Measurements from ENCODE around the gene LZTS2. TPM values are rescaled to one million over a fixed set of nuclear protein-coding genes. Genes with fewer than 3 reads are reported as not detected.
A peak's percentile ranks its signal among the peaks of the same experiment; 100 is the strongest.

LZTS2 gene
- total RNA-seq, 1 experiment from 2014 or later, result 108 TPM

GRCh38 chr10:101035916-101036702, 36.5 kb downstream of the LZTS2 start:
- H3K27me3 ChIP-seq (ENCODE audit: control insufficient read depth, insufficient read depth, low read length), result peaks cover 20% of the 10 kb centered on the region
- H3K4me3 ChIP-seq (ENCODE audit: insufficient read depth, low read depth, low read length), result no peak overlapping the region
- H3K36me3 ChIP-seq (replicated peaks; ENCODE audit: control insufficient read depth, insufficient read depth, low read length), result no peaks in the 10 kb centered on the region
- peak; percentile 24 for DNase-seq

- Histone ChIP-seq H3K27me3 (ENCODE audit: control insufficient read depth, insufficient read depth, low read length) (peaks cover 13% of the 10 kb centered on the region), H3K4me3 (ENCODE audit: insufficient read depth, low read depth, low read length) (no peak overlapping the region), H3K36me3 (replicated peaks; ENCODE audit: control insufficient read depth, insufficient read depth, low read length) (no peaks in the 10 kb centered on the region)
- no peak for DNase-seq
Observed at GRCh38 chr10:101036726-101037125, 37.1 kb downstream of the LZTS2 start.

GRCh38 chr10:101038484-101038883, 38.9 kb downstream of the LZTS2 start:
- Histone ChIP-seq H3K36me3 (replicated peaks; ENCODE audit: control insufficient read depth, insufficient read depth, low read length) (no peaks in the 10 kb centered on the region), H3K4me3 (ENCODE audit: insufficient read depth, low read depth, low read length) (no peak overlapping the region), H3K27me3 (ENCODE audit: control insufficient read depth, insufficient read depth, low read length) (peaks cover 3% of the 10 kb centered on the region)
- peak; percentile 73 for DNase-seq

- peak; percentile 6 for DNase-seq
- no peaks in the 10 kb centered on the region for H3K36me3 ChIP-seq (replicated peaks; ENCODE audit: control insufficient read depth, insufficient read depth, low read length)
- peaks cover 6% of the 10 kb centered on the region for H3K27me3 ChIP-seq (ENCODE audit: control insufficient read depth, insufficient read depth, low read length)
- H3K4me3 ChIP-seq (ENCODE audit: insufficient read depth, low read depth, low read length), result no peak overlapping the region
Observed at GRCh38 chr10:101040061-101040460, 40.5 kb downstream of the LZTS2 start.

GRCh38 chr10:101040851-101041250, 41.2 kb downstream of the LZTS2 start:
- Histone ChIP-seq H3K27me3 (ENCODE audit: control insufficient read depth, insufficient read depth, low read length) (peaks cover 13% of the 10 kb centered on the region), H3K36me3 (replicated peaks; ENCODE audit: control insufficient read depth, insufficient read depth, low read length) (no peaks in the 10 kb centered on the region), H3K4me3 (ENCODE audit: insufficient read depth, low read depth, low read length) (no peak overlapping the region)
- DNase-seq, result no peak

GRCh38 chr10:101041252-101041761, 41.7 kb downstream of the LZTS2 start:
- no peak overlapping the region for H3K4me3 ChIP-seq (ENCODE audit: insufficient read depth, low read depth, low read length)
- DNase-seq, result peak; percentile 89
- H3K27me3 ChIP-seq (ENCODE audit: control insufficient read depth, insufficient read depth, low read length), result peaks cover 18% of the 10 kb centered on the region
- no peaks in the 10 kb centered on the region for H3K36me3 ChIP-seq (replicated peaks; ENCODE audit: control insufficient read depth, insufficient read depth, low read length)

- Histone ChIP-seq H3K4me3 (ENCODE audit: insufficient read depth, low read depth, low read length) (no peak overlapping the region), H3K36me3 (replicated peaks; ENCODE audit: control insufficient read depth, insufficient read depth, low read length) (no peaks in the 10 kb centered on the region), H3K27me3 (ENCODE audit: control insufficient read depth, insufficient read depth, low read length) (peaks cover 26% of the 10 kb centered on the region)
- no peak for DNase-seq
Observed at GRCh38 chr10:101042118-101042517, 42.5 kb downstream of the LZTS2 start.

- Histone ChIP-seq H3K36me3 (replicated peaks; ENCODE audit: control insufficient read depth, insufficient read depth, low read length) (no peaks in the 10 kb centered on the region), H3K4me3 (ENCODE audit: insufficient read depth, low read depth, low read length) (peak overlapping the region; percentile 66), H3K27me3 (ENCODE audit: control insufficient read depth, insufficient read depth, low read length) (peaks cover 33% of the 10 kb centered on the region)
- DNase-seq, result peak; percentile 91
Observed at GRCh38 chr10:101042667-101043362, 43.2 kb downstream of the LZTS2 start.

- peaks cover 38% of the 10 kb centered on the region for H3K27me3 ChIP-seq (ENCODE audit: control insufficient read depth, insufficient read depth, low read length)
- no peaks in the 10 kb centered on the region for H3K36me3 ChIP-seq (replicated peaks; ENCODE audit: control insufficient read depth, insufficient read depth, low read length)
- DNase-seq, result no peak
- peak overlapping the region; percentile 66 for H3K4me3 ChIP-seq (ENCODE audit: insufficient read depth, low read depth, low read length)
Observed at GRCh38 chr10:101043363-101043707, 43.7 kb downstream of the LZTS2 start.

GRCh38 chr10:101044117-101044516, 44.5 kb downstream of the LZTS2 start:
- Histone ChIP-seq H3K27me3 (ENCODE audit: control insufficient read depth, insufficient read depth, low read length) (peaks cover 46% of the 10 kb centered on the region), H3K36me3 (replicated peaks; ENCODE audit: control insufficient read depth, insufficient read depth, low read length) (no peaks in the 10 kb centered on the region), H3K4me3 (ENCODE audit: insufficient read depth, low read depth, low read length) (no peak overlapping the region)
- DNase-seq, result no peak

- H3K4me3 ChIP-seq (ENCODE audit: insufficient read depth, low read depth, low read length), result no peak overlapping the region
- no peaks in the 10 kb centered on the region for H3K36me3 ChIP-seq (replicated peaks; ENCODE audit: control insufficient read depth, insufficient read depth, low read length)
- peak; percentile 72 for DNase-seq
- H3K27me3 ChIP-seq (ENCODE audit: control insufficient read depth, insufficient read depth, low read length), result peaks cover 66% of the 10 kb centered on the region
Observed at GRCh38 chr10:101046332-101047238, 47.0 kb downstream of the LZTS2 start.

- peak; percentile 60 for DNase-seq
- no peak overlapping the region for H3K4me3 ChIP-seq (ENCODE audit: insufficient read depth, low read depth, low read length)
- no peaks in the 10 kb centered on the region for H3K36me3 ChIP-seq (replicated peaks; ENCODE audit: control insufficient read depth, insufficient read depth, low read length)
- H3K27me3 ChIP-seq (ENCODE audit: control insufficient read depth, insufficient read depth, low read length), result peaks cover 66% of the 10 kb centered on the region
Observed at GRCh38 chr10:101047268-101047667, 47.7 kb downstream of the LZTS2 start.

GRCh38 chr10:101047961-101048892, 48.6 kb downstream of the LZTS2 start:
- Histone ChIP-seq H3K27me3 (ENCODE audit: control insufficient read depth, insufficient read depth, low read length) (peaks cover 66% of the 10 kb centered on the region), H3K4me3 (ENCODE audit: insufficient read depth, low read depth, low read length) (peak overlapping the region; percentile 15; the same call in 1 of the 2 replicates), H3K36me3 (replicated peaks; ENCODE audit: control insufficient read depth, insufficient read depth, low read length) (no peaks in the 10 kb centered on the region)
- peak; percentile 91 for DNase-seq
